Neural progenitor cell (in vitro differentiated cells): ENCODE measurements around the gene MTMR10. TPM values are rescaled to one million over a fixed set of nuclear protein-coding genes. Genes with fewer than 3 reads are reported as not detected.
A peak's percentile ranks its signal among the peaks of the same experiment; 100 is the strongest.

Experiments used
- DNase-seq: peaks from one replicate; pipeline ENCODE4 v3.0.0-alpha.2; 2016; ENCODE audit warnings: low spot score
- H2AFZ ChIP-seq: fragments of 200-600 bp; sonication (generic); replicated peaks from 2 replicates; pipeline ENCODE4 v1.6.1; 2016; ENCODE audit warnings: antibody characterized with exemption
- H3F3A ChIP-seq: fragments of 200-600 bp; sonication (generic); 2 replicates; pipeline ENCODE4 v1.6.1; 2016; ENCODE audit warnings: antibody characterized with exemption, low read depth
- H3K27ac ChIP-seq: fragments of 200-600 bp; sonication (generic); 2 replicates; pipeline ENCODE4 v1.5.1; 2016; ENCODE audit warnings: mild to moderate bottlenecking
- H3K27me3 ChIP-seq: fragments of 200-600 bp; sonication (generic); 2 replicates; pipeline ENCODE4 v1.6.1; 2016; ENCODE audit warnings: mild to moderate bottlenecking, moderate library complexity
- H3K36me3 ChIP-seq: fragments of 200-600 bp; sonication (generic); 2 replicates; pipeline ENCODE4 v1.5.1; 2016
- H3K4me1 ChIP-seq: fragments of 200-600 bp; sonication (generic); 2 replicates; pipeline ENCODE4 v1.6.1; 2016; ENCODE audit warnings: mixed run types
- H3K4me2 ChIP-seq: fragments of 200-600 bp; sonication (generic); 2 replicates; pipeline ENCODE4 v1.6.1; 2016
- H3K4me3 ChIP-seq: fragments of 200-600 bp; sonication (generic); 2 replicates; pipeline ENCODE4 v1.5.1; 2016
- H3K79me2 ChIP-seq: fragments of 200-600 bp; sonication (generic); 2 replicates; pipeline ENCODE4 v1.6.1; 2016; ENCODE audit warnings: low read depth
- H3K9ac ChIP-seq: fragments of 200-600 bp; sonication (generic); 2 replicates; pipeline ENCODE4 v1.6.1; 2016
- H3K9me3 ChIP-seq: fragments of 200-600 bp; sonication (generic); 2 replicates; pipeline ENCODE4 v1.5.1; 2016; ENCODE audit warnings: low read depth
- H4K20me1 ChIP-seq: fragments of 200-600 bp; sonication (generic); 2 replicates; pipeline ENCODE4 v1.6.1; 2016; ENCODE audit warnings: low read depth
- H3K27ac Mint-ChIP-seq: 3 replicates; pipeline ENCODE4 v1.8.0; 2021; ENCODE audit warnings: mixed read lengths
- H3K27me3 Mint-ChIP-seq: 2 replicates; pipeline ENCODE4 v1.8.0; 2022; ENCODE audit warnings: low read depth, mild to moderate bottlenecking, inconsistent platforms, moderate library complexity, mixed read lengths; ENCODE audit not compliant: insufficient read depth
- H3K36me3 Mint-ChIP-seq: 3 replicates; pipeline ENCODE4 v1.8.0; 2021; ENCODE audit warnings: mixed read lengths
- H3K4me1 Mint-ChIP-seq: 3 replicates; pipeline ENCODE4 v1.8.0; 2021; ENCODE audit warnings: mixed read lengths
- H3K4me3 Mint-ChIP-seq: 3 replicates; pipeline ENCODE4 v1.8.0; 2021; ENCODE audit warnings: mild to moderate bottlenecking, moderate library complexity, mixed read lengths
- H3K9me3 Mint-ChIP-seq: 3 replicates; pipeline ENCODE4 v1.8.0; 2020; ENCODE audit warnings: mixed read lengths
- CTCF ChIP-seq: fragments of 200-600 bp; sonication (generic); IDR thresholded peaks from 2 replicates; pipeline ENCODE4 v1.5.1; 2017; ENCODE audit warnings: antibody characterized with exemption, mild to moderate bottlenecking
- EZH2 ChIP-seq: fragments of 200-600 bp; sonication (generic); IDR thresholded peaks from 2 replicates; pipeline ENCODE4 v1.6.1; 2017; ENCODE audit warnings: antibody characterized with exemption, mild to moderate bottlenecking, moderate library complexity
- EZH2phosphoT487 ChIP-seq: fragments of 200-600 bp; sonication (generic); IDR thresholded peaks from 2 replicates; pipeline ENCODE4 v1.6.1; 2017; ENCODE audit warnings: antibody characterized with exemption
- total RNA-seq: library from RNA; depleted of rRNA; stranded (reverse); fragments of >200 nt; gene quantifications from 2 replicates; pipeline ENCODE4 v1.2.3, GENCODE V29; 2015; ENCODE audit warnings: low replicate concordance

The MTMR10 gene
- total RNA-seq, 1 donor from 2014 or later, result 18.7 TPM

- Histone ChIP-seq H2AFZ (no peak overlapping the region), H3K27me3 (no peaks in the 10 kb centered on the region), H3F3A (no peaks in the 10 kb centered on the region), H3K27ac (no peak overlapping the region), H3K79me2 (no peaks in the 10 kb centered on the region), H3K4me1 (no peaks in the 10 kb centered on the region), H3K36me3 (no peaks in the 10 kb centered on the region), H3K9me3 (no peaks in the 10 kb centered on the region), H3K4me2 (no peak overlapping the region), H3K4me3 (no peak overlapping the region), H3K9ac (no peak overlapping the region), H4K20me1 (no peaks in the 10 kb centered on the region)
- H3K4me3 Mint-ChIP-seq, result no peak overlapping the region
- no peaks in the 10 kb centered on the region for H3K27me3 Mint-ChIP-seq
- DNase-seq, result no peak
- no peaks in the 10 kb centered on the region for H3K9me3 Mint-ChIP-seq
- peaks cover 36% of the 10 kb centered on the region for H3K36me3 Mint-ChIP-seq
- no peaks in the 10 kb centered on the region for H3K4me1 Mint-ChIP-seq
- H3K27ac Mint-ChIP-seq, result no peak overlapping the region
- no peak for TF ChIP-seq EZH2
- TF ChIP-seq EZH2phosphoT487, result no peak
- no peak for TF ChIP-seq CTCF
Measured at GRCh38 chr15:30956216-30957124, 35.0 kb downstream of the MTMR10 start.

- peaks cover 45% of the 10 kb centered on the region for H3K36me3 Mint-ChIP-seq
- TF ChIP-seq EZH2phosphoT487 (no peak), CTCF (no peak), EZH2 (no peak)
- Histone ChIP-seq H4K20me1 (no peaks in the 10 kb centered on the region), H3K27ac (no peak overlapping the region), H3K4me2 (no peak overlapping the region), H3K9me3 (no peaks in the 10 kb centered on the region), H3K36me3 (no peaks in the 10 kb centered on the region), H3K4me1 (no peaks in the 10 kb centered on the region), H2AFZ (no peak overlapping the region), H3K79me2 (no peaks in the 10 kb centered on the region), H3K9ac (no peak overlapping the region), H3K27me3 (no peaks in the 10 kb centered on the region), H3K4me3 (no peak overlapping the region), H3F3A (no peaks in the 10 kb centered on the region)
- no peak for DNase-seq
- H3K27ac Mint-ChIP-seq, result no peak overlapping the region
- no peak overlapping the region for H3K4me3 Mint-ChIP-seq
- no peaks in the 10 kb centered on the region for H3K4me1 Mint-ChIP-seq
- no peaks in the 10 kb centered on the region for H3K9me3 Mint-ChIP-seq
- H3K27me3 Mint-ChIP-seq, result no peaks in the 10 kb centered on the region
Measured at GRCh38 chr15:30954674-30955073, 36.8 kb downstream of the MTMR10 start.

- H3K27ac ChIP-seq, result no peak overlapping the region
- no peak overlapping the region for H3K4me3 Mint-ChIP-seq
- H3K9ac ChIP-seq, result no peak overlapping the region
- peaks cover 4% of the 10 kb centered on the region for H3K9me3 Mint-ChIP-seq
- no peak overlapping the region for H3K4me2 ChIP-seq
- no peaks in the 10 kb centered on the region for H3K79me2 ChIP-seq
- no peaks in the 10 kb centered on the region for H3F3A ChIP-seq
- no peaks in the 10 kb centered on the region for H3K27me3 ChIP-seq
- peaks cover 52% of the 10 kb centered on the region for H3K36me3 Mint-ChIP-seq
- no peaks in the 10 kb centered on the region for H3K4me1 ChIP-seq
- no peak for DNase-seq
- H3K9me3 ChIP-seq, result no peaks in the 10 kb centered on the region
- no peak for TF ChIP-seq EZH2
- no peak for TF ChIP-seq CTCF
- TF ChIP-seq EZH2phosphoT487, result no peak
- no peaks in the 10 kb centered on the region for H4K20me1 ChIP-seq
- H3K4me3 ChIP-seq, result no peak overlapping the region
- H3K4me1 Mint-ChIP-seq, result no peaks in the 10 kb centered on the region
- no peak overlapping the region for H2AFZ ChIP-seq
- H3K27ac Mint-ChIP-seq, result peak overlapping the region; percentile 74
- H3K27me3 Mint-ChIP-seq, result no peaks in the 10 kb centered on the region
- peaks cover 4% of the 10 kb centered on the region for H3K36me3 ChIP-seq
Measured at GRCh38 chr15:30953731-30954378, 37.6 kb downstream of the MTMR10 start.
